ENCODE results near the gene AK8.

The AK8 gene

DNA sequence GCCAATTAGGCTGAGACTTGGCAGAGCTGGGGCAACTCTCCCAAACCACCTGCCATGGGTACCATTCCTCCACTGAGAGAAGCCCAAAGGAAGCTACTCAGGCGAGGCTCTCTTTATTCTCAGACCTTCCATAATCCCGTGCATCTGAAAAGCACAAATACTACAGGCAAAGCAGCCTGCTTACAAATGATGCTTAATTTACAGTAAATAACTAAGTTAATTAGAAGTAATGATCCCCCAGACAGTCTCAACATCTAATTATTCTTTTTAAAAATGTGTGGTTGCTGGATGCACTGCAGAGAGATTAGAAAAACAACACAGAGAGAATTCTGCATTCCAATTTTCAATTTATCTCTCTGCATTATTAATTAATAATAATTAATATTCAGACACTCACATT lies 53.1 kb downstream of the AK8 start:
- no peak for DNase-seq

DNA sequence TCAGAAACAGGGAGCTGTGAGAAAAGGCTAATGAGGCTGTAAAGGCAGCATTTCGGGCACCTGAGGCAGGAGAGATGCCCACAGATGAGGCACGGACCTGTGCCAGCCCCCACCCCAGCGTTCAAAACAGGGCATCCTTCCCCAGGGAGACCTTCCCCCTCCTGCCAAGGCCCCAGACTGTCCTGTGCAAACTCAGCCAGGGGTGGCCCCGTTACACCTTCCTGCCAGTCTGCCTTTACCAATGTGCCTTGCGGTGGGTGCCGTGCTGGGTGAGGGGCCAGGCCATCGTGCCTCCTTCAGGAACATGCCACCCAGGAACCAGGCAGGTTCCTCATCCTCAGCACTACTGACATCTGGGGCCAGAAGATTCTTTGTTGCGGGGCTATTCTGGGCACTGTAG lies 53.9 kb downstream of the AK8 start:
- DNase-seq: no peak

DNA sequence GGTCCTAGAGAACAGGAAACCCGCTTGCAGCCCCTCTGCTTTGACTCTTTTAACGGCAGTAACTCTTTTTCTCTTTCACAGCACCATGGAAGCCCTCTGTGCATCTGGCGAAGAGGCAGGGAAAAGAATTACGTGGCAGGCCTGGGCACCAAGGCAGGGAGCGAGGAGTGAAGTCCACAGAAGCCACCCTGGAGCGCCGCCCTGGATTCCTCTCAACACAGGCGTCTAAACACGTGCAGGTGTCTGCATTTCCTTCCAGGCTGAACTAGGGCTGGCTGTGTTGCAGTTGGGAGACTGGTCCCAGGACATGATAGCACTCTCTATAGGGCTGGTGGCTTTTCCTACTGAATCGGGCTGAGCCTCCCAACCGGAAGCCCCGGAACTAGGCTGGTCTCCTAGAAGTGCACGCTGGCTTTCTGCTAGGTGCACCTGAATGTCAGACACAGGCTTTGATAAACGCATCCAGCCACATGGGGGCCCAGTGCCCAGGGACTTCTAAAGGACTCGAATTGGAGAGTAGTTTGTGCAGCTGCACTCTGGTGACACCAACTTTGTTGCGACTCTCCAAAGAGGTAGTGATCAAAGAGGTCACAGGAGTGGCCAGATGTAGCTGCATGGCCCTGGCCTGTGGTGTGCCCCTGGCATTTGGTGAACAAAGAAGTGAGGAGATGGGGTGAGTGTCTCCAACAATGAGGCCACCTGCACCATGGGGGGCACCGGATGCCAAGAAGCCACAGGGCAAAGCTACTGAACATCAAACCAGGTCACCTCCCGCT lies 54.5 kb downstream of the AK8 start:
- DNase-seq: no peak

DNA sequence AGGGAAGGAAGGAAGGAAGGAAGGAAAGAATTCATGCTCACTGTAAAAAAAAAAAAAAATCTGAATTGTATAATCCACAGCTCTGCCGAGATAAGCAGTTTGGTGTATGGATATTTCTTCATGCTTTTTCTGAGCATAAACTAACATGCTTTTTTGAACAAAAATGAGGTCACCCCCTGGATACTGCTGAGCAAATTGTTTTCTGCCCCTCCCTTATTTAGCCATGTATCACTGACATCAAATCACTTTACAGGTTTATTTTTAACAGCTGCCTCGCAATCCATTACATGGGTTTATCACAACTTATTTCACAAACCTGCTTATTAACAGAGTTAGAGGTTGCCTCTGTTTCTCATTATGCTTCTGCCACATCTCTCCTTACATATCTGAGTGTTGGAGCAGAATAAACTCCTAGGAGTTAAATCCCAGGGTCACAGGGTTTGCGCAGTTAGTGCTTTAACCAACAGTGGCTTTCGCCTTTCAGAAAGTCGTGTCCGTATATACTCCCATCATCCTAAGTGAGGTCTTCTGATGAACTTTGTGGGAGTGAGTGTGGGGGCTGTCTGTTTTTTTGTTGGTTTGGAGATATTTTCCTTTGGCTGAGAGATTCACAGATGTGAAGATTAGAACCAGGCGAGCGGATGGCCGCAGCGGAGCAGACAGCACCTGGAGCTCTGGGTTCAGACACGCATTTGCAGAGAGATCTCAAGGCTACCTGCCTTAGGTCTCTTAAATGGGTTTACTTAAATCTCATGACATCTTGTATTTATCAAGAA lies 57.7 kb downstream of the AK8 start:
- DNase-seq: no peak

DNA sequence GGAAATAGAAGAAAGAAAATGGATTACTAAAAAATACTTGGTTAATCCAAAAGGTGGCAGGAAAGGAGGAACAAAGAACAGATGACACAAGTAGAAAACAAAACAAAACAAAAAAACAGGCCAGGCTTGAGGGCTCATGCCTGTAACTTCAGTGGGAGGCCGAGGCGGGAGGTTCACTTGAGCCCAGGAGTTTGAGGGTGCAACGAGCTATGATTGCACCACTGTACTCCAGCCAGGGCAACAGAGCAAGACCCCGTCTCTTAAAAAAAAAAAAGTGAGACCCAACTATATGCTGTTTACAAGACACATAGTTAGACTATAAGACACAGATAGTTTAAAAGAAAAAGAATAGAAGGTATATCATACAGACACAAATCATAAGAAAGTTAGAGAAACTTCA lies 59.5 kb downstream of the AK8 start:
- no peak for DNase-seq

DNA sequence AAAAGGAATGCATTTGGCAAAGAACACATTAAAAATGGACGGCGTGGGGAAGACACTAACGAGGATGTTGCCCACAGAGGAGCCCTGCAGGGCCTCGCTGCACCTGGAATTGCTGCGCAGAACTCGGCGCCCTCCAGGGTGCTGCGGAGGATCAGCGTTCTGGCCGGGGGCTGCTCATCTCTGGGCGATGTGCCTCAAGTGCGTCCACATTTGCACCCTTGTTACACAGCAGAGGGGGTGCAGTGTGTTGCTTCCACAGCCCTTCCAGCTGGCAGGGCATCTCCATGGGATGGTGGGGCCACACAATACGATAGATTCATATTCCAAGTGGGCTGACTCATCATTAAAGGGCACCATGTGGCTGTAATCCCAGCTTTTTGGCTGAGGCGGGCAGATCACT lies 63.1 kb downstream of the AK8 start:
- no peak for DNase-seq

DNA sequence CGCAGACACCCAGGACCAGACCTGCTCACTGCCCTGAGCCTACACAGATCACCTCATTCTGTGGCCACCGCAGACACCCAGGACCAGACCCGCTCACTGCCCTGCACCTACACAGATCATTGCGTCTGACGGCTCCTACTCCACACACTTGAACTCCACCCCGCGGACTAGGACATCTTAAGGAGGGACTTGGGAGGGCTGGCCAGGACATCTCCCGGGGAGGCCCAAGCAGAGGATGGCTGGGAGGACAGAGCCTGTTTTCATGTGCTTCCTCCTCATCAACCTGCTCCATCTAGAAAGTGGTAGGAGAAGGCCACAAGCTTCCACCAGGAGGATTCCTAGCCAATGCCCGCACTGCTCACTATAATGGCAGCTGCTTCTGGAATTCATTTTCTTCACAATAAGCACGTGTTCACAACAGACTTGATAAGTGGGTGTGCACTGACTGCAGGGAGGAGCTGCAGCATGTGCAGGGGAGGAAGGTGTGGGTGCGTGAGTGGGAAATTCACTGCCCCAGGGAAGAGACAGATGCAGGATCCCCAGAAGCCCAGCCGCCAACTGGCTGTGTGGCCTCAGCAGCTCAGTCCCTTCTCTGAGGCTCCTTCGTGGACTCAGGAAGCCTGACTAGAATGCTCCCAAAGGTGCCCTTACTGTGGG lies 64.8 kb downstream of the AK8 start:
- no peak for DNase-seq

DNA sequence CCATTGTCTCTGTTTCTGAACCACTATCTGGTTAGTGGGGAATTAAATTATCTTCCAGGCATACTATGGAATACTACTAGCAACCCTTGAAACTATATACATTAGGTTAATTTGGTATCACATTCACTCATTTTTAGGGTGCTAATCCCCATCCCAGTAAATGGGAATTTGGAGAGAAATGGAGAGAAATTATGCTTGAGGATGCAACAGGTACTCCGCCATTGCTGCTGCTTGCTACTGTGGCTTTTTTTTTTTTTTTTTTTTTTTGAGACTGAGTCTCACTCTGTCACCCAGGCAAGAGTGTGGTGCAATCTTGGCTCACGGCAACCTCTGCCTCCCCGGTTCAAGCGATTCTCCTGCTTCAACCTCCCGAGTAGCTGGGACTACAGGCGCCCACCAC lies 66.1 kb downstream of the AK8 start:
- DNase-seq: no peak

DNA sequence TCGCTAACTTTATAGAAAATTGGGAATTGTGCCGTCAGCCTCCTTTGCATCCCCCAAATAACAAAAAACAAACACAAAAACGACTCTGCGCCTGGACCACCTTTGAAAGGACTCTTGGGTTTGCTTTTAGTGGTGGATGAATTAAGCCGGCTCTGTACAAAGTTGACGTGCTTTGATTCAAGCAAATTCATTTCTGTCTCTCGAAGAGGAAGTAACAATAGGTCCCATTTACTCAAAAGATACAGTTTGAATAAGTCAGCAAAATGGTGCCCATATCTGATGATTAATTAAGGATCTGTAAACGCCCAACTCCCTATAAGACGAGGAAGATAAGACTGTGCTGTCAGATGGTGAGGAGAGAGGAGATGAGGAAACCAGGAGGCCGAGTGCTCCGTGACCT lies 67.8 kb downstream of the AK8 start:
- DNase-seq: no peak

DNA sequence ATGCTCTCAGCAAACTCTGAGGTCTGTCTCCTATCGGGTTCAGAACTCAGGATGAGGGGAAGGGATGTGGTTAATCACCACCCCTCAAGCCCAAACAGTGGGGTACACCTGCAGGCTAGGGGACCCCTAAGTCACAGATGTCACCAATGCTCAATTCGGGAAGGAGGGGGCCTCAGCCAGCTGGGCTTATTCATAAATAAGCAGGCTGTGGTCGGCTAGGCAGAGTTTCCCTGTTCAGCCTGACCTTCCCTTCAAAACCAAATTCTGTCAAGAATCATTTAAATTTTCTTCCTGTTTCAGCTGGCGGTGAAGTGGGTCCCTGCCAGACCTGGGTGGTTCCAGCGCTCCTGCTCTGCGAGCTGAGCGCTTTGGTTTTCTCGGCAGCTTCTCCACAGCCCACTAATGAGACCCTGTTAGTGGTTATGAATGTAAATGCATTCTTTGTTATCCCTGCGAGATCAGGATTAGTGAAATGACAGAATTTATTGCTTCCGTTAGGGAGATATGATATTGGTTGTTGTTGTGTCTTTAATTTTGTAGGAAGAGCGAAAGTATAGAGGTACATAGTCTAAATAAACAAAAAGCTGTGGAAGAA lies 68.3 kb downstream of the AK8 start:
- no peak for DNase-seq

DNA sequence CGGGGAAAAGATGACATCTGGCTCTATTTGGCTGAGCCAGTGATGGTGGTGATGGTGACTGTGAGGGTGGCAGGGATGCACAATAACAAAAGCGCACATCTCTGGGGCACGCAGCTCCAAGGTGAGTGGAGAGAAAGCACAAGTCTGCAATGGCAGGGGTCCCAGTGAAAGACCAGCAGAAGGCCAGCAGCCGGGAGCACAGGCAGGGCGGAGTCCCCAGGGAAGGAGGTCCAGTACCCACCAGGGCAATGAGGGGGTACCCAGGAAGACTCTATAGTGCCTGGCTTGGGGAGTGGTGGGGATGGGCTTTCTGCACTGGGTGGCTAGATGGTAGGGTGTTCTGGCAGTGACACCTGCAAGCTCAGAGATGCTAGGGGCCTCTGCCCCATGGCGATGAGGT lies 69.4 kb downstream of the AK8 start:
- DNase-seq: no peak

DNA sequence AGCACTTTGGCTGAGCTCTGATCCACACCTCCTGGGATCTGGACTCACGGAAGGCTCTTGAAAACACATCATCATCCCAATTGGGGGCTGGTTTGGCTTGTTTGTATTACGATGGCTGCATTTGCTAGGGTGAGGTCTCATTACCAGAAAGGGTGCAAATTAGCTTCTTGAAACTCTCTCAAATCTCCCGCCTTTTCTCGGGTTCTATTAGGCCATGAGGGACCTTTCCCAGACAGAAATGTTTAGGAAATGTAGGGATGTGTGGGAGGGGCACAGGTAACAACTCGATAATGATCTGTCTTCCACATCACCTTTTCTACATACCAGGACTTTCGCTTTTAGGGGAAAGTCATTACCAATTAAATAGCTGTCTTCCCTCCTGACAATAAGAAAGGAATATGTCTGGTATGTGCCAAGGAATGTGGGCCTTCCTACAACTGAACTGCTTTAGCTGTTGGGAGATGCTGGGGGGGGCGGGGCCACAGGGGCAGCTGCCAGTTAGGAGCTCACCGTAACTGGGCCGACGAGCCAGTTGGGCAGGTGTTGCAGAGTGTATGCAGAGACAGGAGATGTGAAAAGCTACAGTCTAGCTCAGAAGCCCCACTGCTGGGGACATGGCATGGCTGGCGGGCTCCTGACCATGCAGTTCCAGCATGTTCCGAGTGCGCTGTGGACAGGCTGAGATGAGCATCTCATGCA lies 71.2 kb downstream of the AK8 start:
- no peak for DNase-seq

DNA sequence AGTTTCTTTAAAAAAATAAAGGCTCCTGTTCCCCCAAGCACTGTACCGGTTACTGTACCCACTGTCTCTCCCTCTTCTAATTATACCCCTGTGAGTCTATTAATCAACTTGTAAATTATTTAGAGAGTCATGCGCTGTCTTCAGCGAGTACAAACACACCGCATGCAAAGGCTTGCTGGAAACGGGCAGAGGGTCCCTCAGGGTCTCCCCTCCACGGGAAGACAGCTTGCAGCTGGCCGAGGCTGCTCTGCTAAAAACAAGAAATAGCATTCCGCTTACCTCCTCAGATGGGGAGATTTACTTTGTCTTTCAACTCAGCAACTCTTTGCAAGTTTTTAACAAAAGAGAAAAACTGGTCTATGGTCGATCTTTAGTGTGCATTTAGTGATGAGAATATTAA lies 71.8 kb downstream of the AK8 start:
- DNase-seq: no peak

DNA sequence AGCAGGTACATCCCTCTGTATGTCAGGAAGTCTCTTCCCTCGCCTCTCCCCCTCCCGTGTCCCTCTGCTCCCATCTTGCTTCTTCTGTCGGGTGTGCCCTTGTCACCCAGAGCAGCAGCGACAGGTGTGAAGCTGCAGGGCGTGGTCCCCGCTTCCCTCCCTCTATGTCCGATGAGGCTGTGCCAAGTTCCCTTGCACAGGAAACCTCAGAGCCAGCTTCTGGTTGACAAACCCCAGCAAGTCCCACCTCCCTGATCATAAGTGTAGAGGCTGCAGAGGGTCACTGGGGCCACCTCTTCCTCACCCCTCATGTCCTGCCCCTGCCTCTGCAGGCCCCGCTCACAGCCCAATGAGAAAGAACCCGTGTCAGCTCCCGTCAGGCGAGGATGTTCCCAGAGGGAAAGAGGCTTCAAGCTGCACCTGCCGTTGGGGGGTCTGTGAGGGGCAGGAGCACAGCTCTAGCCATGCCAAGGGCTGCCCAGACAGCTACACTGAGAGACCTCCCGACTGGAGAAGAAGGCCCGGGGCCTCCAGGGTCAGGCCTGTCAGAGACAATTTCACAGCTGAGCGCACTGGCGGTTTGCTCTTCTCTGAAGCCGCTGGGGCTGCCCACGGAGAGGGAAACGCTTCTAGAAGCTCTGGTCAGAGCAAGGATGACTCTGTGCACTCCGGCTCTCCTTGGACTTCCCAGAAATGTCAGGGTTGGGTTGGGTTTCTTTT lies 73.3 kb downstream of the AK8 start:
- no peak for DNase-seq

DNA sequence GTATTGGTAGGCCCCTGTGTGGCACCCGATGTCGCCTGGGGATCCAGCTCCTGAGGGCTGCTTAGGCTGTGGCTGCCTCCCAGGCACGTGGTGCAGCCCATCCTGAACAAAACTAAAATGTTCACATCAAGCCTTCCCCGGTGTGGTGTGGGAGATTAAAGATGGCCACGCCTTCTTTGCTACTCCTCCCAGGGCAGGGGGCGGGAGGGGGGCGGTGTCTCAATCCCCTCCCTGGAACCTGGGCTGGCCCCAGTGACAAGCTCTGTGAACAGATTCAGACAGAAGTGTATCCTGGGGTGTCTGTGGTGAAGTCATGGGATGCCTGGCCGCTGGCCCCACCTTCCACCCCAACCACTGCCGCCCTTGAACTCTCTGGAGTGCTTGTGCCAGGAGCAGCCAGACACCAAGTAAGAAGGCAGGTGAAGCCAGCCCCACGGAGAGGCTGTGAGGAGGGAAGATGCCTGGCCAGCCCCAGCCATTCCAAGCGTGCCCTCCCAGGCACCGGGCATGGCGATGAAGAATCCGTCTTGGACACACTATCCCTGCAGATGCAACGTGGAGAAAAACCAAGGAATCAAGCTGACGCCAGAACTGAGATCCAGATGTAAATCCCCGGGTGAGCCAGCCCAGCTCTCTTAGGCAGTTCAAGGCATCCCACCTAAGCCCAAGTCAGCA lies 75.8 kb downstream of the AK8 start:
- no peak for DNase-seq

DNA sequence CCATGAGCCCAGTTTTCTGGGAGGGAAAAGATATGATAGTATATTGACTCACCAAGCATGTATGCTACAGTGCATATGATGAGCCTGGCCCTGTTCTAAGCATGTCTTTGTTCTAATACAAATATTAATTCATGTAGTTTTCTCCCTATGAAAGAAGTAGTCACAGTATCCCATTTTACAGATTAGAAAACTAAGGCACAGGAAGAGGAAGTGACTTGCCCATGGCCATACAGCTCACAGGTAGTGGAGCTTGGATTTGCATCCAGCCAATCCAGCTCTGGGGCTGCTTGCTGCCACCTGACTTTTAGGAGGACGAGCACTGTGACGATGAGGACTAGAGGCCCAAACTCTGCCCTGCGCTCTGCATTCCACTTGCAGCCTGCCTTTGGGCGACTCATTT lies 76.4 kb downstream of the AK8 start:
- no peak for DNase-seq

DNA sequence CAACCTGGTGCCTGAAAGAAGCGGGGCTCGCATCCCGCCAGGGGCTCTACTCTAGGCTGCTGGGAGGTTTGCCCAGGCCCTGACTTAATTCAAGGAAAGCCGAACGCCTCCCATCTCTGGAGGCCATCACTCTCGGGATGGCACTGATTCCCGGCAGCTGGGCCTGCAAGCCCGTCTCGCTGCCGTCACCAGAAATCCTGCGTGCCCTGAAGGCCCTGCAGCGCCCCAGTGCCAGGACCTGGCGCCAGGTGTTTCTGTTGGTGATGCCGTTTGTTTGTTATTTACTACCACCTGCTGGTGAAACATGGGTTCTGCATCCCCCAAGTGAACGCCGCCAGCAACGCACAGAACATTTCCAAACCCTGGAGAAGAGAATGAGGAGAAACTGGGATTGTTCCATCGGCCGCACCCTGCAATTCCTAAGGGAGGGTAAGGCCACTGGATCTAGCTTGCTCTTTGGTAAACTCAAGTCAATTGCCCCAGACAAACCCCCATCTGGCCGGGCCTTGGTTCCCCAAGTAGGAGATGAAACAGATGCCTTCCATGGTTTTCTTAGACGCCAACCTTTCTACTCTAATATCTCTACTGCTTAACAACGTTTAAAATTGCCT lies 77.9 kb downstream of the AK8 start:
- peak; percentile 76 for DNase-seq

DNA sequence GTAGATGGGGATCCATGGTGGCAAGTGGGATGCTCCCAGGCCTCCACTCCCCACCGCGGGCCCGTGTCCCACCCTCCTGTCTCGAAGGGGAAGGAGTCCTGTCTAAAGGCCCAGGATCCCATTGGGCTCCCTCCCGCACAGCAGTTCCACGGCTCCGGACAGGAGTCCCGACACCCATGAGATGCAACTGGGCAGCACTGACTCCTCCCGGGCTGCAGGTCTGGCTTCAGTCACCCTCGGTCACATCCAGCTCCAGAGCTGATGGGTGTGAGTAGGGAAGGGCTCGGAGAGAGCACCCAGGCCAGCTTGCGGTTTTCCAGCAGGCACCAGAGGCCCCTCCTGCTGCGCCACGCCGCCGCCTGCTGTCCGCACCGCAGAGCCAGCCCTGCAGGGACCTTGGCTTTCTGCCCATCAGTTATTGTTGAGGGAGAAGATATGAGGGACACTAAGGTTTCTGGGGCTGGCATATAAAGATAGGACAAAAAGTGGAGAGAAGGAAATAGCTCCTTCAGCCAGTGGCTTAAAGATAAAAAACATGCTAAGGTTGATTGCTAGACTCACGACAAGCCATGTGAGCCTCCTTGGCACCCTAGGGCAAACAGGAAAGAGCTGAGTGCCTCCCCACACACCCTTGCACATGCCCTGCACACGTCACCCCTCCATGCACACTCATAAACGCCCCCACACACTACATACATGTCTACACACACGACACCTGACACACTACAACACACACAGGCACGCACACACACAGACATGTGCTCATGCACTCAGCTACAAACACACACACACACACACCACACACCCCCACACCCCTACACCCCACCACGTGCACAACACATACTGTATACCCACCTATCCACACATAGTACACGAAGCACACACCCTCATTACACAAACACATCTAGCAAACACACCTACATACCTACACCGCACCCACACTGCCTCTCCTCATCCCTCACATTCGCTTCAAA lies 79.0 kb downstream of the AK8 start:
- DNase-seq: no peak

DNA sequence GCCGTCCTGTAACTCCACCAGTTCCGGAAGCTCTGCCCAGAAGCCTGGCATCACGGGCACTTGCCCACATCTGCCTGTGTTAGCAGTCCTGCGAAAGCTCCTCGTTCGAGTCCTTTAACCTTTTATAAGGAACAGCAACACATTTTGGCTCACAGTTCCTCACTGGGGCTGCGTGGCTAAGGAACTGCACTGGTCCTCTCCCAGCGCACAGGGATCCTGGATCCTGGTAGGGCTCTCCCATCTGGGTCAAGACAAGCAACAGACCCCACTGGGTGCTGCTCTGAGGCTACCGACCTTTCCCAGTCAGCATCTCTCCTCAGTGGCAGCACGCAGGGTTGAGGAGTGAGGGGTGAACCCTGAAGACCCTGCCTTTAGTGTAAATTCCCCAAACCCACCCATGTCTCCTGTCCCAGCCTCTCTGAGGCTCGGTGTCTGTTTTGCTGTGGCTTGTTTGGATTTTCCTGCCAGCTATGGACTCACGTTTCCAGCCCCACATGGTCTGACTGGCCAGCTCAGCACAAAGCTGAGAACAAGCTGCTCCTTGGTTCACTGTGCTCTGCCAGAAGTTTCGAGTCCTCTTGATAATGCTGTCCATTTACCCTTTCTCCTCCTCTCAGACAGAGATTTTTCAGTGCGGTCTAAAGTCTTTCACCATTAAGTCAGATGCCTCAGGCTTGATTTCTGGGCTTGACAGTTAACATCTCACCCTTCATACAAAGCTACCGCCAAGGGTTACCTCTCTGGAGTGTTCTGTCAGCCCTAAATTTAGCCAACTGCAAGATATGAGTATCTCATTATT lies 80.0 kb downstream of the AK8 start:
- DNase-seq: no peak

All from CD4-positive, alpha-beta T cell treated with Interleukin-6 for 4 hours (primary cell).